ENCODE measurements around the gene NHLH1.

The NHLH1 gene

GRCh38 chr1:160361814-160362167 lies 5.1 kb upstream of the NHLH1 start:
- Mint-ChIP-seq H3K27ac (ENCODE audit: low read depth) (no peak overlapping the region), H3K4me3 (no peak overlapping the region), H3K4me1 (no peaks in the 10 kb centered on the region), H3K9me3 (no peaks in the 10 kb centered on the region), H3K36me3 (ENCODE audit: insufficient read depth) (peaks cover 16% of the 10 kb centered on the region), H3K27me3 (no peaks in the 10 kb centered on the region)
- no peak for DNase-seq (ENCODE audit: low spot score in 2 of 2)
- ATAC-seq (replicated peaks; ENCODE audit: extremely low read depth, poor library complexity, severe bottlenecking), result no peak

- no peaks in the 10 kb centered on the region for H3K27me3 Mint-ChIP-seq
- DNase-seq (ENCODE audit: low spot score in 2 of 2), result no peak
- peak overlapping the region; percentile 26 for H3K27ac Mint-ChIP-seq (ENCODE audit: low read depth)
- H3K4me3 Mint-ChIP-seq, result no peak overlapping the region
- H3K36me3 Mint-ChIP-seq (ENCODE audit: insufficient read depth), result peaks cover 16% of the 10 kb centered on the region
- no peaks in the 10 kb centered on the region for H3K4me1 Mint-ChIP-seq
- ATAC-seq (replicated peaks; ENCODE audit: extremely low read depth, poor library complexity, severe bottlenecking), result no peak
- no peaks in the 10 kb centered on the region for H3K9me3 Mint-ChIP-seq
Observed at GRCh38 chr1:160362168-160362957, 4.5 kb upstream of the NHLH1 start.

GRCh38 chr1:160363010-160363409 lies 3.9 kb upstream of the NHLH1 start:
- DNase-seq (ENCODE audit: low spot score in 2 of 2) (no peak), ATAC-seq (replicated peaks; ENCODE audit: extremely low read depth, poor library complexity, severe bottlenecking) (no peak)
- Mint-ChIP-seq H3K27me3 (no peaks in the 10 kb centered on the region), H3K27ac (ENCODE audit: low read depth) (peak overlapping the region; percentile 20), H3K36me3 (ENCODE audit: insufficient read depth) (peaks cover 11% of the 10 kb centered on the region), H3K4me1 (no peaks in the 10 kb centered on the region), H3K4me3 (no peak overlapping the region), H3K9me3 (no peaks in the 10 kb centered on the region)

DNA sequence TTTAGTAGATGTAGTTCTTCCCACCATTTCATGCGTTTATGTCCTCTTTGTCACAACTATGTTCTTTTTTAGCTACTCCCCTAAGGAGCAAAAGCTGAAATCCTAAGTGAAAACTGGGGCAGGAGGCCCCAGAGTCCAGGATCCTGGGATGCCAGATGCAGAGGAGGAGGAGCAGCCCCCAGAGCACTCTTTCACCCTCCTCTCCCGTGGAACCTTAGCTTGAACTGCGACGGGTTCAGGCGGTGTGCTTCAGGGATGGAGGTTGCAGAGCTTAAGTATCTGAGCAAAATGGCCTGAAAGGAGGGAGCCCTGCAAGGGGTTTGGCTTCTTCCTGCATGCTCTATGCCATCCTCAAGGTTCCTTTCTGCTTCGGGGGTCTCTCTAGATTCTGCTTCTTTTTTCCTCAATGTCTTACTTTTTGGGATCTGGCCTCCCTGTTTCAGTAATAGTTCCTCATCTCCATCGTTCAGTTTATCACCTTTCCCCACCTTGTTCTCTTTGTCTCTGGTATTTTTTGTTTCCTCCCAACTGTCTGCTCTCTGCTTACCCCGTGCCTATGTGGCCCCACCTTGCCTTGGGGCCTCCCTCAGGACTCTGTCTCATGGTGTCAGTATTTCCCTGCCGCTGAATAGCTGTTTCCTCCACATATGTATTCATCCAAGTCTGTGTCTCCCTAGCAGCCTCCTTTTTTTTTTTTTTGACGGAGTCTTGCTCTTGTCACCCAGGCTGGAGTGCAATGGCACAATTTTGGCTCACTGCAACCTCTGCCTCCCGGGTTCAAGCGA lies 2.7 kb upstream of the NHLH1 start:
- Mint-ChIP-seq H3K27ac (ENCODE audit: low read depth) (peak overlapping the region; percentile 20), H3K4me1 (no peaks in the 10 kb centered on the region), H3K36me3 (ENCODE audit: insufficient read depth) (peaks cover 3% of the 10 kb centered on the region), H3K27me3 (no peaks in the 10 kb centered on the region), H3K4me3 (no peak overlapping the region), H3K9me3 (no peaks in the 10 kb centered on the region)
- DNase-seq (ENCODE audit: low spot score in 2 of 2) (no peak), ATAC-seq (replicated peaks; ENCODE audit: extremely low read depth, poor library complexity, severe bottlenecking) (no peak)

GRCh38 chr1:160365325-160365724 lies 1.5 kb upstream of the NHLH1 start:
- H3K4me1 Mint-ChIP-seq, result no peaks in the 10 kb centered on the region
- H3K27ac Mint-ChIP-seq (ENCODE audit: low read depth), result peak overlapping the region; percentile 20

DNA sequence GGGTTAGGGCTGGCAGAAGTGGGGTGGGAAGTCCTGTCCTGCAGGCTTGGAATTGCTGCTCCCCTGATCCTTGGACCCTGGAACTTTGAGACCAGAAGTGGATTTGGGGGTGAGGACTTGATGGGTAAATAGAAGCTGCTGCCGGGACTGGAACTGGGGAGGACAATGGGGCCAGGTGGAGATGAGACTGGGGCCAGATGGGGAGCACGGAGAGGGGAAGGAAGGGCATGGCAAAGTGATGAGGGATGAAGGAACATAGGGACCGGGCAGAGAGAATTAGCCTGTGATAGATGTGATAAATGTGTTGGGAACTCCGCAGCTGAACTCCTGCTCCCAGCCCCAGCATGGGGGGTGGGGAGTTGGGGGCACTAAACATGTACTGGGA lies 637 bp downstream of the NHLH1 start:
- no peak for ATAC-seq (replicated peaks; ENCODE audit: extremely low read depth, poor library complexity, severe bottlenecking)
- no peaks in the 10 kb centered on the region for H3K9me3 Mint-ChIP-seq
- DNase-seq (ENCODE audit: low spot score in 2 of 2), result no peak
- H3K36me3 Mint-ChIP-seq (ENCODE audit: insufficient read depth), result no peaks in the 10 kb centered on the region
- no peak overlapping the region for H3K27ac Mint-ChIP-seq (ENCODE audit: low read depth)
- no peaks in the 10 kb centered on the region for H3K27me3 Mint-ChIP-seq
- no peak overlapping the region for H3K4me3 Mint-ChIP-seq
- H3K4me1 Mint-ChIP-seq, result no peaks in the 10 kb centered on the region

More at GRCh38 chr1:160365325-160365724, 1.5 kb upstream of the NHLH1 start:
- DNase-seq (ENCODE audit: low spot score in 2 of 2), result no peak
- no peak for ATAC-seq (replicated peaks; ENCODE audit: extremely low read depth, poor library complexity, severe bottlenecking)
- Mint-ChIP-seq H3K4me3 (no peak overlapping the region), H3K36me3 (ENCODE audit: insufficient read depth) (no peaks in the 10 kb centered on the region), H3K27me3 (no peaks in the 10 kb centered on the region), H3K9me3 (no peaks in the 10 kb centered on the region)

GRCh38 chr1:160367934-160368923 lies 1.4 kb downstream of the NHLH1 start:
- Mint-ChIP-seq H3K4me1 (no peaks in the 10 kb centered on the region), H3K36me3 (ENCODE audit: insufficient read depth) (no peaks in the 10 kb centered on the region), H3K27ac (ENCODE audit: low read depth) (no peak overlapping the region), H3K27me3 (no peaks in the 10 kb centered on the region), H3K9me3 (no peaks in the 10 kb centered on the region), H3K4me3 (no peak overlapping the region)
- DNase-seq (ENCODE audit: low spot score in 2 of 2), result no peak
- ATAC-seq (replicated peaks; ENCODE audit: extremely low read depth, poor library complexity, severe bottlenecking), result no peak

DNA sequence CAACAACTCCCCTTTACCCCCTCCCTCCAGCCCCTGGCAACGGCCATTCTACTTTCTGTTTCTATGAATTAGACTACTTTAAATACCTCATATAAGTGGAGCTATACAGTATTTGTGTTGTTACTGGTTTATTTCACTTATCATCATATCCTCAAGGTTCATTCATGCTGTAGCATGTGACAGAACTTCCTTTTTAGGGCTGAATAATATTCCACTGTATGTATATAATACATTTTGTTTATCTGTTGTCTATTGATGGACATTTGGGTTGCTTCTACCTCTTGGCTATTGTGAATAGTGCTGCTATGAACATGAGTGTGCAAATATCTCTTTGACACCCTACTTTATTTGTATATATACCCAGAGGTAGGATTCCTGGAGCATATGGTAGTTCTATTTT lies 2.2 kb downstream of the NHLH1 start:
- Mint-ChIP-seq H3K4me1 (no peaks in the 10 kb centered on the region), H3K27me3 (no peaks in the 10 kb centered on the region), H3K4me3 (no peak overlapping the region), H3K27ac (ENCODE audit: low read depth) (no peak overlapping the region), H3K36me3 (ENCODE audit: insufficient read depth) (no peaks in the 10 kb centered on the region), H3K9me3 (no peaks in the 10 kb centered on the region)
- ATAC-seq (replicated peaks; ENCODE audit: extremely low read depth, poor library complexity, severe bottlenecking) (no peak), DNase-seq (ENCODE audit: low spot score in 2 of 2) (no peak)

- DNase-seq (ENCODE audit: low spot score in 2 of 2) (no peak), ATAC-seq (replicated peaks; ENCODE audit: extremely low read depth, poor library complexity, severe bottlenecking) (no peak)
- H3K27me3 Mint-ChIP-seq, result no peaks in the 10 kb centered on the region
- H3K9me3 Mint-ChIP-seq, result no peaks in the 10 kb centered on the region
- H3K4me1 Mint-ChIP-seq, result peaks cover 7% of the 10 kb centered on the region
- no peak overlapping the region for H3K4me3 Mint-ChIP-seq
- no peak overlapping the region for H3K27ac Mint-ChIP-seq (ENCODE audit: low read depth)
- peaks cover 4% of the 10 kb centered on the region for H3K36me3 Mint-ChIP-seq (ENCODE audit: insufficient read depth)
Observed at GRCh38 chr1:160370561-160371345, 3.9 kb downstream of the NHLH1 start.

- Mint-ChIP-seq H3K9me3 (no peaks in the 10 kb centered on the region), H3K4me1 (peaks cover 12% of the 10 kb centered on the region), H3K27ac (ENCODE audit: low read depth) (no peak overlapping the region), H3K36me3 (ENCODE audit: insufficient read depth) (peaks cover 4% of the 10 kb centered on the region), H3K27me3 (no peaks in the 10 kb centered on the region), H3K4me3 (no peak overlapping the region)
- ATAC-seq (replicated peaks; ENCODE audit: extremely low read depth, poor library complexity, severe bottlenecking) (no peak), DNase-seq (ENCODE audit: low spot score in 2 of 2) (no peak)
Observed at GRCh38 chr1:160371346-160371631, 4.4 kb downstream of the NHLH1 start.

GRCh38 chr1:160371756-160372155 lies 4.9 kb downstream of the NHLH1 start:
- H3K27ac Mint-ChIP-seq (ENCODE audit: low read depth), result no peak overlapping the region
- no peak for ATAC-seq (replicated peaks; ENCODE audit: extremely low read depth, poor library complexity, severe bottlenecking)
- H3K9me3 Mint-ChIP-seq, result no peaks in the 10 kb centered on the region
- H3K27me3 Mint-ChIP-seq, result no peaks in the 10 kb centered on the region
- H3K36me3 Mint-ChIP-seq (ENCODE audit: insufficient read depth), result peaks cover 4% of the 10 kb centered on the region
- H3K4me3 Mint-ChIP-seq, result no peak overlapping the region
- peaks cover 17% of the 10 kb centered on the region for H3K4me1 Mint-ChIP-seq
- no peak for DNase-seq (ENCODE audit: low spot score in 2 of 2)

- Mint-ChIP-seq H3K9me3 (no peaks in the 10 kb centered on the region), H3K4me3 (no peak overlapping the region), H3K27me3 (no peaks in the 10 kb centered on the region), H3K36me3 (ENCODE audit: insufficient read depth) (peaks cover 4% of the 10 kb centered on the region), H3K4me1 (peaks cover 17% of the 10 kb centered on the region), H3K27ac (ENCODE audit: low read depth) (no peak overlapping the region)
- no peak for DNase-seq (ENCODE audit: low spot score in 2 of 2)
- no peak for ATAC-seq (replicated peaks; ENCODE audit: extremely low read depth, poor library complexity, severe bottlenecking)
Observed at GRCh38 chr1:160373696-160374095, 6.8 kb downstream of the NHLH1 start.

All from central memory CD8-positive, alpha-beta T cell (primary cell).